Kidney (tissue), 14 donors: Measurements from ENCODE around the gene DDX41. TPM values are rescaled to one million over a fixed set of nuclear protein-coding genes. Genes with fewer than 3 reads are reported as not detected.

Experiments
- DNase-seq, 5 donors: peaks; one replicate each; pipeline ENCODE4 v3.0.0-alpha.2; 2013 to 2020
- FAIRE-seq: peaks from 2 replicates; lab custom pipeline; 2012; peaks lifted over from hg19 to GRCh38; lab: Jason Lieb, UNC
- H3K27ac ChIP-seq, 2 donors: one replicate each; pipeline ENCODE4 v1.7.0; 2013; ENCODE audit warnings: low read depth in 2 of 2, low read length in 2 of 2, inconsistent platforms in 1 of 2
- H3K27me3 ChIP-seq: one replicate; pipeline ENCODE4 v1.7.1; 2013; ENCODE audit warnings: low read length, inconsistent platforms; ENCODE audit not compliant: control insufficient read depth, insufficient read depth
- H3K36me3 ChIP-seq, 3 donors: one replicate each; pipeline versions ENCODE4 v1.7.0 to v1.7.1; 2013; ENCODE audit warnings: low read length in 3 of 3, control low read depth in 1 of 3, inconsistent platforms in 1 of 3; ENCODE audit not compliant: insufficient read depth in 3 of 3, control insufficient read depth in 2 of 3
- H3K4me1 ChIP-seq, 3 donors: one replicate each; pipeline versions ENCODE4 v1.7.0 to v1.7.1; 2013; ENCODE audit warnings: low read length in 3 of 3, inconsistent platforms in 1 of 3, low read depth in 1 of 3; ENCODE audit not compliant: control insufficient read depth in 2 of 3, insufficient read depth in 2 of 3
- H3K4me3 ChIP-seq, 3 donors: one replicate each; pipeline versions ENCODE4 v1.7.0 to v1.8.1; 2013; ENCODE audit warnings: low read length in 3 of 3, control low read depth in 1 of 3, inconsistent platforms in 1 of 3
- H3K9ac ChIP-seq, 3 donors: one replicate each; pipeline versions ENCODE4 v1.7.0 to v1.7.1; 2013; ENCODE audit warnings: low read length in 3 of 3, control low read depth in 1 of 3, inconsistent platforms in 1 of 3
- H3K9me3 ChIP-seq, 3 donors: one replicate each; pipeline versions ENCODE4 v1.7.0 to v1.7.1; 2013; ENCODE audit warnings: low read length in 3 of 3, control low read depth in 1 of 3, inconsistent platforms in 1 of 3; ENCODE audit not compliant: control insufficient read depth in 2 of 3, insufficient read depth in 1 of 3
- intact Hi-C: fragments of 100-400 bp; cut with DNase I; formaldehyde crosslinking; loops from one replicate; pipeline ENCODE4 v1.11.1; 2022
- polyA plus RNA-seq: library from polyadenylated mRNA; stranded (reverse); fragments of 350-450 nt; fragmentation: Illumina TruSeq; extraction: RNeasy Lipid Tissue Mini Kit (QIAGEN cat#74804); gene quantifications from one replicate; pipeline ENCODE4 v1.2.3, GENCODE V29; 2014; ENCODE audit warnings: low read depth, low replicate concordance; ENCODE audit not compliant: insufficient read depth
- total RNA-seq: library from RNA; stranded (reverse); fragmentation: NEBNext Ultra II Directional; extraction: Animal tissue kit (Norgen Biotek cat#: 25700); gene quantifications from one replicate; pipeline ENCODE4 v1.2.1, GENCODE V29; 2021
- TF ChIP-seq, protein P1 (sequence below): IDR thresholded peaks from 3 replicates; pipeline ENCODE4 v1.5.1; 2012; ENCODE audit warnings: mild to moderate bottlenecking, moderate library complexity, borderline replicate concordance; ENCODE audit not compliant: insufficient read depth; ENCODE audit errors: extremely low read depth
- donor health status: control.
- donor health status: control.
- donor health status: control.
- donor health status: control.
- donor health status: control.
- donor health status: DM: yes; HTN: yes; CAD: no.
- donor health status: Normal renal cell carcinoma (clear cell type).

DDX41 gene
- total and polyA plus RNA-seq, 2 donors from 2014 or later = 86.7 to 97.3 TPM

DNA sequence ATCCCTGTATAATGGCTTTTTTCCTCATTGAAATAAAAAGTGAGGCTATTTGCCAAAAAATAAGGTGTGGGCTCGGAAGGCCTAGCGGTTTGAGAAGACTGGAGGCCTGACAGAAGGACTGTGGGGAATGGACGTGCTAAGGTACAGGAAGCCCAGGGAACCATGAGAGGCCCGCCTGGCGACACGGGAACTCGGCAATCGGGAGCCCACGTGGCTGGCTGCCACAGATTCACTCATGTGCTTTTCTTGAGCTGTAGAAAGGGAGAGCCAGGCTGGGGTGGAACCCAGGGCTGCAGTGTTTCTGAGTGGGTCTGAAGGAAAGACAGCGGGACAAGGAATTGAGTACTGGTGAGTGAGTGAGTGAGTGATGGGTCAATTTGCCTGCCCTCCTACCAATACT is 11.9 kb upstream of the DDX41 start:
- no peaks in the 10 kb centered on the region for H3K4me1 ChIP-seq
- no peaks in the 10 kb centered on the region for H3K27me3 ChIP-seq
- no peaks in the 10 kb centered on the region for H3K9me3 ChIP-seq
- FAIRE-seq = no peak
- H3K9ac ChIP-seq = no peak overlapping the region
- H3K4me3 ChIP-seq = no peak overlapping the region
- peaks cover 2 to 61% (median 55%) of the 10 kb centered on the region in 3 donors for H3K36me3 ChIP-seq
- TF ChIP-seq, protein P1, sequence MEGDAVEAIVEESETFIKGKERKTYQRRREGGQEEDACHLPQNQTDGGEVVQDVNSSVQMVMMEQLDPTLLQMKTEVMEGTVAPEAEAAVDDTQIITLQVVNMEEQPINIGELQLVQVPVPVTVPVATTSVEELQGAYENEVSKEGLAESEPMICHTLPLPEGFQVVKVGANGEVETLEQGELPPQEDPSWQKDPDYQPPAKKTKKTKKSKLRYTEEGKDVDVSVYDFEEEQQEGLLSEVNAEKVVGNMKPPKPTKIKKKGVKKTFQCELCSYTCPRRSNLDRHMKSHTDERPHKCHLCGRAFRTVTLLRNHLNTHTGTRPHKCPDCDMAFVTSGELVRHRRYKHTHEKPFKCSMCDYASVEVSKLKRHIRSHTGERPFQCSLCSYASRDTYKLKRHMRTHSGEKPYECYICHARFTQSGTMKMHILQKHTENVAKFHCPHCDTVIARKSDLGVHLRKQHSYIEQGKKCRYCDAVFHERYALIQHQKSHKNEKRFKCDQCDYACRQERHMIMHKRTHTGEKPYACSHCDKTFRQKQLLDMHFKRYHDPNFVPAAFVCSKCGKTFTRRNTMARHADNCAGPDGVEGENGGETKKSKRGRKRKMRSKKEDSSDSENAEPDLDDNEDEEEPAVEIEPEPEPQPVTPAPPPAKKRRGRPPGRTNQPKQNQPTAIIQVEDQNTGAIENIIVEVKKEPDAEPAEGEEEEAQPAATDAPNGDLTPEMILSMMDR = no peak
- intact Hi-C loops = no loop called here
- no peak overlapping the region for H3K27ac ChIP-seq
- no peak for DNase-seq

DNA sequence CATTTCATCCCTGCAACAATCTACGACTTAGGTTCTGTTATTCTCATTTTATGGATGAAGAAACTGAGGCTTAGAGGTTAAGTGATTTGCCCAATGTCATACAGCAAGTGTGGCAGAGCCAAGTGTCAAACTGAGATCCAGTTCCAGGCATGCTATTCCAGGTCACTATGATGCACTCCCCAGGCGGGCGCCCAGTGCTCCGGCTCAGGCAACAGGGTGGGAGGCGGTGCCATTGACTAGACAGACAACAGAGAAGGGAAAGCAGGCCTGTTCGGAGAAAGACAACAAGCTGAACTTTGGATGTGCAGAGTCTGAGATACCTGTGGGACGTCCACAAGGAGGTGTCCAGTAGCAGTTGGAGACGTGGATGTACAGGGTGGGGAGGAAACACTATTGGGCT is 10.8 kb upstream of the DDX41 start:
- Histone ChIP-seq H3K27ac (no peak overlapping the region), H3K36me3 (peaks cover 2 to 61% (median 51%) of the 10 kb centered on the region in 3 donors), H3K27me3 (no peaks in the 10 kb centered on the region), H3K9ac (no peak overlapping the region), H3K4me1 (no peaks in the 10 kb centered on the region), H3K4me3 (no peak overlapping the region), H3K9me3 (no peaks in the 10 kb centered on the region)
- TF ChIP-seq, protein P1 = no peak
- intact Hi-C loops = no loop called here
- no peak for DNase-seq
- no peak for FAIRE-seq

- TF ChIP-seq, protein P1 = no peak
- DNase-seq = no peak
- intact Hi-C loops = no loop called here
Measured at GRCh38 chr5:177526791-177527190, 10.0 kb upstream of the DDX41 start.

DNA sequence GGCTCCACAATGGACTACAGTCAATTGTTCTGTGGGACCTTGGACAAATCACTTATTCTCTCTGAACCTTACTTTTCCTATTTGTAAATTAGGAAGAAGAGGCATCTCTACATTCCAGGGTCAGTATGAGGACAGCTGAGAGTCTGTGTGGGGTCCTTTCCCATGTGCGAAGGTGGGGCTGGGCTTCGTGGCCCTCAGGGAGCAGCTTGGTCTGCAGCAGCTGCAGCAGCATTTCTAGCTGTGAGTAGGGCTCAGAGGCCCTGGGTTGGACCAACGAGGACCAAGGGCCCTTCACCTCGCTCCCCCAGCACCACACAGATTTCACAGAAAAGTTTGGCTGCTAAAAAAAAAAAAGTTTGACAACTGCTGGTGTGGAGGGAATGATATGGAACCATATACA is 9.4 kb upstream of the DDX41 start:
- H3K36me3 ChIP-seq = peaks cover 5 to 61% (median 51%) of the 10 kb centered on the region in 3 donors
- no peaks in the 10 kb centered on the region for H3K9me3 ChIP-seq
- H3K27ac ChIP-seq = no peak overlapping the region
- no peak for DNase-seq
- intact Hi-C loops = no loop called here
- no peaks in the 10 kb centered on the region for H3K27me3 ChIP-seq
- H3K4me3 ChIP-seq = no peak overlapping the region
- no peak overlapping the region for H3K9ac ChIP-seq
- TF ChIP-seq, protein P1 = no peak
- H3K4me1 ChIP-seq = no peaks in the 10 kb centered on the region
- FAIRE-seq = no peak

More at GRCh38 chr5:177526791-177527190, 10.0 kb upstream of the DDX41 start:
- H3K4me3 ChIP-seq = no peak overlapping the region
- no peak for FAIRE-seq
- H3K27ac ChIP-seq = no peak overlapping the region
- no peaks in the 10 kb centered on the region for H3K4me1 ChIP-seq
- no peaks in the 10 kb centered on the region for H3K27me3 ChIP-seq
- H3K9me3 ChIP-seq = no peaks in the 10 kb centered on the region
- peaks cover 2 to 59% (median 46%) of the 10 kb centered on the region in 3 donors for H3K36me3 ChIP-seq
- H3K9ac ChIP-seq = no peak overlapping the region
